HG02642 (cell line): Measurements from ENCODE around the gene ADIPOR2.

Source experiments
- ATAC-seq: cut with Tn5 transposase; IDR thresholded peaks from one replicate; pipeline ENCODE4 v1.9.1; 2021; ENCODE audit warnings: mild to moderate bottlenecking; ENCODE audit not compliant: unreplicated experiment, poor library complexity

The ADIPOR2 gene

GRCh38 chr12:1825382-1826102 is 134.7 kb downstream of the ADIPOR2 start:
- ATAC-seq = no peak

DNA sequence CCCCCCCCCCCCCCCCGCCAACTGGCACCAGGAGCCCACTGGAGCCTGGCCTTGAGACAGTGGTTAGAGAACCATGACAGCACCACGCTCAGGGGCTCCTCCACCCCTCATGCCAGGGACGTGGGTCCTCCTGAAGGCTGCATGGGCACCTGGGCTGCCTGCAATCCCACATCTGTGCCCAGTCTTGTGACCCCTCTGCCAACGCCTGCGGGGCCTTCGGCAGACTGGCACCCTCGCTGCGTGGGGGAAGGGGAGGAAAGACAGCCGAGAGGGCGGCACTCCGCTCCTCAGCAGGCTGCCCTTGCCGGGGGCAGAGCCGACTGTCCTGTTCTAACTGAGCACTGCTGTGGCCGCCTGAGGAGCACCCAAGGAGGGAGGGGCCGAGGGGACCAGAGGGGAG is 135.5 kb downstream of the ADIPOR2 start:
- ATAC-seq = no peak

DNA sequence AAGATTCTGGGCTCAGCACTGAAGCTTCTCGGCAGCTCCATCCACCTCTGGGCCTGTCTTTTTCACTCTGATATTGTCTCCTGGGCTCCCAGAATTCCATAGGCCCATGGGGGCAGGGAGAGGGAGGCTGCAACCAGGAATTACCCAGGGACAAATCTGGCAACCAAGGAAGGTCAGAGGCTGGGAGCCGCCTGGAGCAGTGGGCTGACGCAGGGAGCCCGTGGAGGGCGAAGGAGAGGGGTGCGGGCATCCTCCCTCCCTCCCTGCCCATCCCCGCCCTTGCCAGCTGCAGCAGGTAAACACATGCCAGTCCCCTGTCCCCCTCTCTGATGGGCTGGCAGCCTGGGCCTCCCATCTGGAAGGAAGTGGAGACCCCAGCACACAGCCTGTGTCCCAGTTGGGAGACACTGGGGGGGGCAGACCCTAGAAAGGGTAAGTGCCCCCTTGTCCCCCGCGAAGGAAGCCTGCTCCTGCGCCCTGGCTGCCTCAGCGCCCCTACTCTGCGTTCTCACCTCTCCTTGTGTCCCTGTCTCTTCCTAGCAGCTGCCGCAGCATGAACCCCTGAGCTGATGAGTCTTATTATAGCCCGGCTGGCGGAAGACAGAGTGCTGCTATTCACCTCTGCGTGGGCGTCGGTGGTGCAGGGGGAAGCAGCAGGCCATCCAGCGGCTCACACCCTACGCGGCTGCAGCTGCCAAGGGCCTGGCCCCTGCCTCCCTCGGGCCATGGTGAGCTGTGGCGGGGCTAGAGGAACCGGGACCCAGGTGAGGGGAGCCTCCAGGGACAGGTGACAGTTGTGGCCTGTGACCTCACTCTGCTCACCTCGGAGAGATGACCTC is 136.2 kb downstream of the ADIPOR2 start:
- no peak for ATAC-seq

- ATAC-seq = no peak
These were observed 137.2 kb downstream of the ADIPOR2 start for GRCh38 chr12:1827826-1828805.

DNA sequence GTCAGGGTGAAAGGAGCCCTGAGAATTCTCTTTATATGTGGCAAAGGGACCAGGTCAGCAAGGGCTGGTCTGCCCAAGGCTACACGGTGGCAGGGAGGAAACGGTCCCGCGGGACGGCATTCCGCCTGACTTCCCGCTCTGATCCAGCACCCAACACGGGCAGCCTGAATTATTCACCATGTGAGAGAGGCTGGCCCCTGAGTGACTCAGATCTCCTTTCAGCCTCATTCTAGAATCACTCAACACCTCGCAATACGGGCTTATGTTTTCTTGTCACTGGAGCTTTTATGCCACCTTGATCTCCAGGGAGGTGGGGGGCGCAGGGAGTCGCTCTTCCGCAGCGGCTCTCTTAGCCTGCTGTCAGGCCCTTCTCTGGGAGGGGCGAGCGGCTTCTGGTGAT is 138.0 kb downstream of the ADIPOR2 start:
- no peak for ATAC-seq

- ATAC-seq = no peak
These were observed 138.5 kb downstream of the ADIPOR2 start for GRCh38 chr12:1829306-1829900.

GRCh38 chr12:1830401-1830845 is 139.6 kb downstream of the ADIPOR2 start:
- ATAC-seq = no peak

- ATAC-seq = no peak
These were observed 140.4 kb downstream of the ADIPOR2 start for GRCh38 chr12:1830981-1831963.

GRCh38 chr12:1832801-1833595 is 142.1 kb downstream of the ADIPOR2 start:
- no peak for ATAC-seq

- no peak for ATAC-seq
These were observed 142.7 kb downstream of the ADIPOR2 start for GRCh38 chr12:1833596-1834028.

DNA sequence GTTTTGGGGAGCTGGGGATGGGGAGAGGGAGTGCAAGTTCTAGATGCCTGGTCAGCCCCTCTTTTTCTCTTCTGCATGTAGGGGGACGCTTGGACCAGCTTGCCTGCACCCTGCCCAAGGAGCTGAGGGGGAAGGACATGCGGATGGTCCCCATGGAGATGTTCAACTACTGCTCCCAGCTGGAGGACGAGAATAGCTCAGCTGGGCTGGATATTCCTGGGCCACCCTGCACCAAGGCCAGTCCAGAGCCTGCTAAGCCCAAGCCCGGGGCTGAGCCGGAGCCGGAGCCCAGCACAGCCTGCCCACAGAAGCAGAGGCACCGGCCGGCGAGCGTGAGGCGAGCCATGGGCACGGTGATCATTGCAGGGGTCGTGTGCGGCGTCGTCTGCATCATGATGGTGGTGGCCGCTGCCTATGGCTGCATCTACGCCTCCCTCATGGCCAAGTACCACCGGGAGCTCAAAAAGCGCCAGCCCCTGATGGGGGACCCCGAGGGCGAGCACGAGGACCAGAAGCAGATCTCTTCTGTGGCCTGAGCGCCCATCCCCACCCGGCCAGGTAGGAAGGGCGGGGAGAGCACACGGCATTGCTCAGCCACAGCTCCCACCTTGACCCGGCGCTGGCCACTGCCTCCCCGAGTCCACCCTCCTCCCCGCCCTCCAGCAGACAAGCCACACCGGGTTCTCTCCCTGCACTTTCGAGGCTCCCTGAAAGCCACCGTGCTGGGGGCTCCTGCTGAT is 143.5 kb downstream of the ADIPOR2 start:
- ATAC-seq = no peak

GRCh38 chr12:1835211-1836131 is 144.6 kb downstream of the ADIPOR2 start:
- no peak for ATAC-seq

DNA sequence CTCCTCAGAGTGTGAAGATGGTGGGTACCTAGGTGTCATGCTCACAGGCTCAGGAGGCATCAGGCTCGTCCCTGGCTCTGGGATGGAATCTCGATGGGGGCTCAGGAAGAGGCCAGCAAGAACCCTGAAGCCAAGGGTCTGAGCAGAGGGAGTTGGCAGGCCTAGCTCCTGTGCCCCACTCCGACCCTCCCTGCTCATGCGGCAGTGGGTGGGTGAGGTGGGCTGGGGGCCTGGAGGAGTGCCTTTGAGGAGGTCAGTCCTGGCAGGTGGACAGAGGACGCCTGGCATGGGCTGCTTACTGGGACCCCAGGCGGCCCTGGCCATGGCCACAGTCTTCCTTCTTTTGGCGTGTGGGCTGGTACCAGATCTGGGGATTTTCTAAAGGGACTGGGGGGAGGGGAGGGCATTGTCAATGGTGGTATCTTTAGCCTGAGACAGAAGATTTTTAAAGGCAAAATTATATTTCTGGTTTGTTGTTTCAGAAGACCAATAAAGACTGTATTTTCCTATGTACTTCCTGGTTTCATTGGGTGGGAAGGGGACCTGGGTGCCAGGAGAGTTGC is 145.5 kb downstream of the ADIPOR2 start:
- no peak for ATAC-seq

DNA sequence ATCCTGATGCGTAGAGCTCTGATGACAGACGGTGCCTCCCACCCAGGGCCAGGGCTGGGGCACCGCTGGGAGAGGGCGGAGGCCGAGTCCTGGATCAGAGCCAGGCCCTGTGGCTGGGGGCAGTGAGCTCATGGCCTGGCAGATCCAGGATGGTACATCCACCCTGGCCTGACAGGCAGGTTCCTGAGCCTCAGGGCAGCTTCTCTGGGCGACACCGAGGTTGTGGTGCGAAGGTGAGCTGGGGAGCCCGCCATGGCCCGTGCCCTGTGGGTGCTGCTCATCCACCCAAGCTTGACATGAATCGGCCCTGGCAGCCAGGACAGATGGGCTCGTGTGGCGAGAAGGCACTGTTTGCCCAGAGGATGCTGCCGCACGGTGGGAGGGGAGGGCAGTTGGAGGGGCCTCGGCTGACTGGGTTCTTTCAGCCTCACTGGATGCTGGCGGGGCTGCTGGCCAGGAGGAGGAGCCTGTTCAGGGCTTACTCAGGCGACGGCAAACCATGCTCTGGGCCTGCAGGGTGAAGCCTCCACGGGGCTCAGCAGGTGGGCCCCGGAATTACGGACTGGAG is 146.1 kb downstream of the ADIPOR2 start:
- no peak for ATAC-seq

GRCh38 chr12:1837541-1838204 is 146.8 kb downstream of the ADIPOR2 start:
- ATAC-seq = no peak
